HEK293T (cell line): ENCODE results near the gene HNRNPH1.
A peak's percentile ranks its signal among the peaks of the same experiment; 100 is the strongest.

Experiments used
- CTCF ChIA-PET: fragments of 350-600 bp; formaldehyde crosslinking; extraction: SDS; loops from one replicate; lab custom pipeline; 2021; ENCODE audit warnings: antibody characterized with exemption, inconsistent platforms; lab: Yijun Ruan, JAX
- POLR2A ChIA-PET: fragments of 350-600 bp; formaldehyde crosslinking; extraction: SDS; loops from one replicate; lab custom pipeline; 2020; ENCODE audit warnings: antibody characterized with exemption, inconsistent platforms; lab: Yijun Ruan, JAX
- DNase-seq: peaks from one replicate; pipeline ENCODE4 v3.0.0; 2012; ENCODE audit warnings: mixed read lengths; ENCODE audit errors: extremely low spot score
- ARNT ChIP-seq: fragments of 450-650 bp; IDR thresholded peaks from 2 replicates; pipeline ENCODE4 v1.6.1; 2017; ENCODE audit warnings: mild to moderate bottlenecking
- BHLHE40 ChIP-seq: fragments of 450-650 bp; IDR thresholded peaks from 2 replicates; pipeline ENCODE4 v1.6.1; 2016; ENCODE audit warnings: mild to moderate bottlenecking, moderate library complexity, borderline replicate concordance
- CTBP1 ChIP-seq: fragments of 450-650 bp; IDR thresholded peaks from 2 replicates; pipeline ENCODE4 v1.6.1; 2016; ENCODE audit warnings: borderline replicate concordance
- ELF4 ChIP-seq: fragments of 450-650 bp; IDR thresholded peaks from 2 replicates; pipeline ENCODE4 v1.6.1; 2017; ENCODE audit warnings: antibody characterized with exemption
- FOXA1 ChIP-seq: fragments of 450-650 bp; IDR thresholded peaks from 2 replicates; pipeline ENCODE4 v1.6.1; 2016; ENCODE audit warnings: mild to moderate bottlenecking
- FOXK2 ChIP-seq: fragments of 450-650 bp; IDR thresholded peaks from 2 replicates; pipeline ENCODE4 v1.6.1; 2016; ENCODE audit warnings: mild to moderate bottlenecking
- FOXM1 ChIP-seq: fragments of 450-650 bp; IDR thresholded peaks from 2 replicates; pipeline ENCODE4 v1.6.1; 2017; ENCODE audit warnings: mild to moderate bottlenecking, borderline replicate concordance
- HDGF ChIP-seq: fragments of 450-650 bp; IDR thresholded peaks from 2 replicates; pipeline ENCODE4 v1.6.1; 2017; ENCODE audit warnings: antibody characterized with exemption, borderline replicate concordance
- L3MBTL2 ChIP-seq: fragments of 450-650 bp; conservative IDR thresholded peaks from 2 replicates; pipeline ENCODE4 v1.6.1; 2016; ENCODE audit warnings: mild to moderate bottlenecking
- LEF1 ChIP-seq: fragments of 450-650 bp; IDR thresholded peaks from 2 replicates; pipeline ENCODE4 v1.6.1; 2017; ENCODE audit warnings: mild to moderate bottlenecking, borderline replicate concordance
- NFRKB ChIP-seq: fragments of 450-650 bp; IDR thresholded peaks from 2 replicates; pipeline ENCODE4 v1.6.1; 2016; ENCODE audit warnings: mild to moderate bottlenecking, moderate library complexity
- PKNOX1 ChIP-seq: fragments of 450-650 bp; IDR thresholded peaks from 2 replicates; pipeline ENCODE4 v1.6.1; 2016
- SP1 ChIP-seq: fragments of 450-650 bp; IDR thresholded peaks from 2 replicates; pipeline ENCODE4 v1.6.1; 2017
- SUZ12 ChIP-seq: fragments of 450-650 bp; IDR thresholded peaks from 2 replicates; pipeline ENCODE4 v1.6.1; 2016; ENCODE audit warnings: mild to moderate bottlenecking
- TARDBP ChIP-seq: fragments of 450-650 bp; IDR thresholded peaks from 2 replicates; pipeline ENCODE4 v1.6.1; 2016
- ZNF384 ChIP-seq: fragments of 450-650 bp; IDR thresholded peaks from 2 replicates; pipeline ENCODE4 v1.6.1; 2016

HNRNPH1 gene

DNA sequence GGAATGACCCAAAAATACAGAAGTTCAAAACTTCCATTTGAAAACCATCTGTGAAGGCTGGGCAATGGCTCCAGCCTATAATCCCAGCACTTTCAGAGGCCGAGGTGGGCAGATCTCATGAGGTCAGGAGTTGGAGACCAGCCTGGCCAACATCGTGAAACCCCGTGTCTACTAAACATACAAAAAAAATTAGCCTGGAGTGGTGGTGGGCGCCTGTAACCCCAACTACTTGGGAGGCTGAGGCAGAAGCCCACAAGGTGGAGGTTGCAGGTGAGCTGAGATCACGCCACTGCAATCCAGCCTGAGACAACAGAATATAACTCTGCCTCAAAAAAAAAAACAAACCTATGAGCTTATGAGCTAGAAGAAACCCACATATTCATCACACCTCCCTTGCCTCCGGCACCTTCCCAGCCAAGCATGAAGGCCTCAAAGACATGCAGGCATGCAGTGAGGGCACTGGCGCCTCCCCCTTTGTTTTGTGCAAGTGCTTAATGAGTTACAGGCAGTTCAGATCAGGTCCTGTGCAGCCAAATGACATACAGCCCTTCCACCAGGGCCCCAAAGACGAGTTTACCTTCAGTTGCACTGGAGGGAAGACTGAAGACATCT lies 9.9 kb downstream of the HNRNPH1 start:
- ChIA-PET POLR2A (interaction anchor here (1.0 to 4.2 kb wide), 5 partner anchors 8 to 13 kb away, joined by 4 to 67 read pairs (median 4); partner anchors contain the start of gene HNRNPH1), CTCF (interaction anchor here (1.5 kb wide), 1 partner anchor 10 kb away, joined by 6 read pairs; the partner anchor contains the start of gene HNRNPH1)
- TF ChIP-seq ZNF384 (no peak), L3MBTL2 (0 out of 2 replicates have a peak, but pooled peaks have one; percentile 17), FOXK2 (no peak), BHLHE40 (no peak)
- DNase-seq: no peak

DNA sequence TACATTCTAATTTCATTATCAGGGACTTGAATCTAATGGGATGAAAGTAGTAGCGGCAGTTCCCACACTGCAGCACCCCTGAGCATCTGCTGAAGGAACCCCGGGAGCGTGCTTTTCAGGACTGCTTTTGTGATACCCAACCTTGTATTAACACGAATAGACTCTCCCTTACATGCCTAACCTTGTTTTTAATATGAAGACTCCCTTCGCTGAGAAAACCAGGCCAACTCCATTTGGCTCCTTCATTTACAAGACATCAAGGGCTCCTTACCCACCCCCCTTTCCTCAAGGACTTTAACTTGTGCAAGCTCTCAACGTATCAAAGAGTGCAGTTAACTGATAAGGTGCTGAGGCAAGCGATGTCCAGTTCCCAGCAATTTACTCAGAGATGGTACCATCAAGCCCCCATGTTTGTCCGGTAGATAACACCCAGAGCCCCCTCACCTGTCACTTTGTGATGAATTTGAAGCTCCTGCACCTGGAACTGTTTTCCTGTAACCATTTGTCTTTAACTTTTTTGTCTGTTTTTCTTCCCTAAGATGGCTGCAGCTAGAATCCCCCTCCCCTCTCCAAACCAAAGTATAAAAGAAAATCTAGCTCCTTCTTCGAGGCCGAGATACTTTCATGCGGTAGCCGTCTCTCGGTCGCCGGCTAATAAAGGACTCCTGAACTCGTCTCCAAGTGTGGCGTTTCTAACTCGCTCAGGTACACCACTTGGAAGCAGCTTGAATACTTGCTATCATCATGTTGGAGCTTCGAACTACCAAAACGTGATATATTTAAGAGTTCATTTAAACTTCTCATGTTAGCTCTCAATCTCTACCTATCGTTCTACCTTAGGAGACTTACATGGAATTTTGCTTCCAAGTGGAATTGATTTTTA lies 10.7 kb downstream of the HNRNPH1 start:
- DNase-seq: no peak
- ChIA-PET POLR2A (interaction anchor here (0.6 to 4.2 kb wide), 7 partner anchors 9 to 99 kb away, joined by 3 to 67 read pairs (median 4); partner anchors contain the start of gene HNRNPH1), CTCF (interaction anchor here (1.5 kb wide), 1 partner anchor 11 kb away, joined by 6 read pairs; the partner anchor contains the start of gene HNRNPH1)
- TF ChIP-seq FOXM1 (no peak), NFRKB (no peak), SP1 (no peak), CTBP1 (no peak), SUZ12 (no peak), PKNOX1 (no peak), BHLHE40 (no peak), ZNF384 (peak; percentile 26; the same call in 1 of the 2 replicates)

DNA sequence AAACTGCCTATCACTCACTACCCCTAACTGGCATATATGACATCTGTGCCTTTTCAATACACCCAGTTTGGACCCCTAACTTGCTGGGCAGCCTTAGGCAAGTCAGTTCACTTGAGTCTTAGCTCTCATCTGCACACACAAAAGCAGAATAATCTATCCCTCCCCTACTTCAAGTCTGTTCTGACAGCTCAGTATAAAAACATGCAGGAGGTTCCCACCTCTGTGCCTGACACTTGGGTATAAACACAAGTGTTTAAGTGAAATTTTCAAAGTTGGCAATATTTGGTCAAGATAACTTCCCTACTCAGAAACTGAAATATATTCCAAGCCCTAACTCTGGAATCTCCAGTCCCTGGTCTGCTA lies 12.6 kb downstream of the HNRNPH1 start:
- no peak for DNase-seq
- CTCF ChIA-PET: interaction anchor here (1.0 to 1.1 kb wide), 2 partner anchors 13 to 21 kb away, joined by 4 read pairs; partner anchors contain the start of gene HNRNPH1
- TF ChIP-seq L3MBTL2 (no peak), ZNF384 (no peak), HDGF (no peak), CTBP1 (no peak), PKNOX1 (no peak)
- POLR2A ChIA-PET: interaction anchor here (1.8 to 4.2 kb wide), 3 partner anchors 9 to 13 kb away, joined by 8 to 67 read pairs (median 10); partner anchors contain the start of gene HNRNPH1

GRCh38 chr5:179610109-179610902 lies 13.2 kb downstream of the HNRNPH1 start:
- ChIA-PET CTCF (interaction anchor here (1.0 kb wide), 1 partner anchor 21 kb away, joined by 4 read pairs; no protein-coding TSS in a partner anchor), POLR2A (interaction anchor here (1.8 to 4.2 kb wide), 3 partner anchors 8 to 14 kb away, joined by 8 to 67 read pairs (median 10); partner anchors contain the start of gene HNRNPH1)
- no peak for TF ChIP-seq SP1
- no peak for TF ChIP-seq ZNF384
- TF ChIP-seq PKNOX1: no peak
- TF ChIP-seq TARDBP: no peak
- no peak for TF ChIP-seq L3MBTL2
- no peak for TF ChIP-seq HDGF
- no peak for TF ChIP-seq ELF4
- TF ChIP-seq FOXM1: no peak
- TF ChIP-seq SUZ12: no peak
- TF ChIP-seq NFRKB: no peak
- no peak for TF ChIP-seq FOXK2
- TF ChIP-seq LEF1: no peak
- TF ChIP-seq ARNT: no peak
- TF ChIP-seq BHLHE40: no peak
- no peak for TF ChIP-seq FOXA1
- TF ChIP-seq CTBP1: no peak
- DNase-seq: no peak

DNA sequence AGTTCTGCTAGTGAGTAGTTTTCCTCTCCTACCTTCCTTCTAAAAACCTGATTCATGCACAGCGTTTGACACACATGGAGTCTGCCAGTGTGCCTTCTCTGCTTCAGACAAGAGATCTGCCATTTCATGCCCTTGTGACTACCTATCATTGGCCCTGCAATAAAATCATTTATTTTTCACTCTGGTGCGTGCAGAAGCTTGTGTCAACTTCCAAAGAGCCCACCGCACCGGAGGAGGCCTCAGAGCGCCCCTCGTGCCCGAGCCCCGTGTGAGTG lies 13.7 kb downstream of the HNRNPH1 start:
- CTCF ChIA-PET: interaction anchor here (1.0 kb wide), 1 partner anchor 22 kb away, joined by 4 read pairs; no protein-coding TSS in a partner anchor
- no peak for DNase-seq
- TF ChIP-seq HDGF (no peak), CTBP1 (no peak), FOXA1 (no peak), L3MBTL2 (no peak), PKNOX1 (no peak), SP1 (no peak), SUZ12 (no peak), ZNF384 (no peak)
- POLR2A ChIA-PET: interaction anchor here (0.5 to 4.6 kb wide), 2 partner anchors 11 to 13 kb away, joined by 3 to 39 read pairs; partner anchors contain the start of gene HNRNPH1
